HG02885 (cell line): ENCODE results near the gene ACAP3.
"Not testable (repeated sequence)": the region's sequence is repeated elsewhere in the genome, so short reads cannot be mapped to it uniquely, and the experiment has no call there.

Source experiments
- ATAC-seq: cut with Tn5 transposase; IDR thresholded peaks from one replicate; pipeline ENCODE4 v1.9.1; 2021; ENCODE audit warnings: mild to moderate bottlenecking; ENCODE audit not compliant: unreplicated experiment, poor library complexity

ACAP3 gene

DNA sequence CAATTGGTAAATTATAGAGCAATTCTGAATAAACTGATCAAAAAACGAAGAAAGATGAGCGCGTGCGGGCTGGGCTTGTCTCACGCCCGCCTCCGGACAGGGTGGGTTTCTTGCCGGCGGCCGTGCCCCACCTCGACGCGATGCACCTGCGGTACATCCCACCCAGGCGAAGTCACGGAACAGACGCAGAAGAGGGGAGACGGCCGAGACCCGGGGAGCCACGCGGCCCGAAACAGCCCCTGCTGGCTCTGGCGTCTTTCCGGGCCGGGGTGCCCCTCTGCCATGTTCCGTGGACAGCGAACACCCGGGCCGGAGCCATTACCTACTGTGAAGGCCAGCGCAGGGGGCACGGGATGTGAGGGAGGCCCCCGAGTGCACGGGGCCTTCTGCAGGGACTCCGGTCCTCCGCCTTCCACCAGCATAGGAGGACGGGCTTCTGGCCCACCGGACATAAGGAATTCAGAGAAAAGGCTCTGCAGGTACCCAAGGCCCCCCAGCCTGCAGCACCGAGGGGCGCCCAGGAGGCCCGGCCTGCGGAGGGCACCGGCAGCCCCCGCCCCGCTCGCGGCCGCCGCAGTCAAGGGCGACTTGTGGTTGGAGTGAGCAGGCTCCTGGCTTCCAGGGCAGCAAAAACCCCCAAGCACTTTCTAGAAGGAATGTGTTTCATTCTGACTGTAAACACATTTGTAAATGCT lies 53.6 kb downstream of the ACAP3 start:
- ATAC-seq = no peak

DNA sequence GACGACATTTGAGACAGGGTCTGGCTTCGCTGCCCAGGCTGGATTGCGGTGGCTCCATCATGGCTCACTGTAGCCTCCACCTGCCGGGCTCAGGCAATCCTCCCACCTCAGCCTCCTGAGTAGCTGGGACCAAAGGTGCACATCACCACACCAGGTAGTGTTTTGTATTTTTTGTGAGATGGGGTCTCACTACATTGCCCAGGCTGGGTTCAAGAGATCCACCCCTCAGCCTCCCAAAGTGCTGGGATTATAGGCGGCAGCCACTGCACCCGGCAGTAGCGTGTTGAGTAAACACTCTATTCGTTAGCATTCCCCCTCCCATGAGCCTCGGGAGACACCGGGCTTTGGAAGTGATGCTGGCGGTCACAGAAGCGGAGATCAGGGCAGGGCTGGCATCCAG lies 54.4 kb downstream of the ACAP3 start:
- ATAC-seq = no peak

- ATAC-seq = peak; percentile 48
Measured at GRCh38 chr1:1250786-1251284, 56.9 kb downstream of the ACAP3 start.

- ATAC-seq = not testable (repeated sequence)
Measured at GRCh38 chr1:1248009-1248913, 59.5 kb downstream of the ACAP3 start.

DNA sequence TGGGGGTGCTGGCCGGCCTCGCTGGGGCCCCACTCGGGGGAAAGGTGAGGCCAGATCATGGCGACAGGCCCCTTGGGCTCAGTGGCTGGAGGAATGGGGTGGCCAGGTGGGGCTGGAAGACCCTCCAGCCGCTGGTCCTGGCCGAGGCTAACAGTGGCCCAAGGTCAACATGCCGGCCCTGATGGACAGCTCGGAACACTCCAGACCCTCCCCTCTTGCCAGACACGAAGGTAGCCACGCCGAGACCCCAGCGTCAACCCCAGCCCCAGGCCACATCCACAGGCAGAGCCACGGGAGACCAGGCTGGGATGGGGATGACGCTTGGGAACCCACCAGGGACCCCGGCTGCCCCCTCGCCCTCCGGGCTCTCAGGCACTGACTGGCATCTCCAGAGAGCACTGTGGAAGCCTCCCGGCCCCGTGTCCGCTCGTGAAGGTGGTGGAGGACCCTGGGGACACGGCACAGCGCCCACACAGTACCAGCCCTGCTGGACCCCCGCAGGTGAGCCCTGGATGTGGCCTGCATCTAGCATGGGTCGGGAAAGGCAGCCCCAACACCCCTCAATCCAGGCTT lies 60.3 kb downstream of the ACAP3 start:
- no peak for ATAC-seq

DNA sequence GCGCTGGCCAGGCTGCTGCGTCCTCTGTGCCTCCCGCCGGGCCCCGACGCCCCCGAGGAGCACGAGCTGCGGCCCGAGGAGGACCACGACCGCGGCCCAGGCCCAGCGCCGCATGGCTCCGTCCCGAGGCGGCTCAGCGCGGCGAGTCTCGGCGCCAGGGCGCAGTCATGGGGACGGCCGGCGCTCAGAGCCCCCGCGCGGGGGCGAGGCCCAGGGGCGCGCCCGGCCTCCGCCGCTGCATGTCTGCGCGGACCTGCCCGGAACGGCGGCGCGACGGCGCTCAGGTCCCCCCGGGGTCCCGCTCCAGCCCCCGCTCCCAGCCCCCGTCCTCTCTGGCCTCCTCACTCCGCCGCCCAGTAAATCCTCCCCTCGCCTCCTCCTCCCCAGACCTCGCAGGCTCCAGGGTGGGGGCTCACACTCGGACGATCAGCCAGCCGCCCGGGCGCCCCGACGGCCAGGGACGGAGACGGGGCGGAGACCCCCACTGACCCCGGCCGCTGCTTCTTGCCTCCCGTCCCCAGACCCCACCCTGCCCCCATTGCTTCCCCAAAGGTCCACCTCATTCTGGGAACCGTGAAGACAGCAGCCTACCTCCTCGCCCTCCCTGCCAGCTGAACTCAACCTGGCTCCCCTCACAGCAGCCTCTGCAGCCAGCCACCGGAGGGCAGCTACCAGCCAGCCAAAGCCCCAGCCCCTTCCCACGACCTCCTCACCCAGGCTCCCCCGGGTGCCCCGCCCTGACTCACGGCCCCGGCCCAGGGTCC lies 61.0 kb downstream of the ACAP3 start, which contains the start of gene C1QTNF12:
C1QTNF12 (minus strand) TSS at position 146 of the 764 bp plus-strand sequence; CDS start at position 114, 32 bp downstream.
- ATAC-seq = no peak

GRCh38 chr1:1245817-1246576 lies 61.7 kb downstream of the ACAP3 start:
- ATAC-seq = no peak

DNA sequence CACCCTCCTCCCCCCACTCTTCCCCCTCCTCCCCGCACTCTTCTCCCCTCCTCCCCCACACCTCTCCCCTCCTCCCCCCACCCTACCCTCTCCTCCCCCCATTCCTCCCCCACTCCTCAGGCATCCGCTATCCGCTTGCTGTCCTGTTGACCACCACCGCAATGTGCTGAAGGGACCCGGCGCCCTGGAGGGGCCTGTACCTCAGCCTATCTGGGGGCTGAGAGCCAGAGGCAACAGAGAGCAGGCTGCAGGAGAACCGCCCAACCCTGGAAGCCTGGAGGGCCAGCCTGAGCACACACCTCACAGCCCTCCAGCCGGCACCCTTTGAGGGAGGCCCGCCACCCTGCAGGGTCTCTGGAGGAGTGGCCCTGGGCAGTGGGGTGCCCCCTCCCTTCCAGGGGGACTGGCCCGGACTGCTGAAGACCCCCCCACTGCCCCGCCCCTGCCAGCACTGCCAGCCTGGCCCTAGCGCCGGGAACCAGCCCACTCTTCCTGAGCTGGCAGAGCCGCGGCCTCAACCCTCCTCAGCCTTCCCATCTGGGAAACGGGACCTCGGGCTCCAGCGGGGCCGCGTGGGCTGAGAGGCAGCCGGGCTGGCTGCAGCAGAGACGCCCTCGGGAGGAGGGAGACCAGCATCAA lies 62.4 kb downstream of the ACAP3 start:
- ATAC-seq = no peak

DNA sequence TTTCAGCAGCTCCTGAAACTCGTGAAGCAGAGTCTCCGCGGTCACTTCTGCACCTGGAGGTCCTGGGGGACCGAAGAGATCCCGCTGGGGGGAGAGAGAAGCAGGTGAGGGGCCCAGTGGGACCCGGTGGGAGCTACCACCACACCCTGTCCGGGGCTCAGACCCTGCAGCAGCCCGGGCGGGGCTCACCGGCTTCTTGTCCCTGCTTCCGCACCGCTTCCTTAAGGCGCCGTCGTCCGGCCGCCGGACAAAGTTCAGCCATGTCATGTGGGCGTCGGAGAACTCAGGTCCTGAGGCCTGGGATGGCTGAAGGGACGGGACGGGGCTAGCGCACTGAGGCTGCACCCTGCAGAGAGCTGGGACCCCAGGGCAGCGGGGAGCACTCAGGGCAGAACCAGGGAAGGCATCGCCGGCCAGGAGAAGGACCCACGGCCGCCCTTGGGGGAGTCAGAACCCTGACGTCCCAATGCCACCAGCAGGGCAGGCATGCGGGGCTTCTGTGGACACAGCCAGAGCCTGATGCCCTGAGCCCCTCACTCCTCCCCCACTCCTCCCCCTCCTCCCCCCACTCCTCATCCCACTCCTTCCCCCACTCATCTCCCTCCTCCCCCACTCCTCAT lies 63.4 kb downstream of the ACAP3 start:
- no peak for ATAC-seq

DNA sequence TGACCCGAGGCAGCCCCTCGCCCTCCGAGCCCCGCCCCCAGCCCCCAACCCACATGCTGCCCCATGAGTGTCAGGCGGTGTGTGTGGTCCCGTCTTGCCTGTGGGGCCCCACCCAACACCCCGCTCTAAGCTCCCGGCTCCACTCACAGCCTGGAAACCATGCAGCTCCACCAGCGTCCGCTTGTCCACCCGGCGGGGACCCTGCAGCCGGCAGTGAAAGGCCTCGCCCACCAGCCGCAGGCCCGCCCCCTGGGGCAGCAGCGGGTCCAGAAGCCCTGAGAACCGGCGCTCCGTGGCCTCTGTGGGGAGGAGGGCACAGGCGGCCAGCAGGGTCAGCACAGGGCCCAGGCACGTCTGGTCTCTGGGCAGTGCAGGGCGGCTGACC lies 63.9 kb downstream of the ACAP3 start:
- ATAC-seq = no peak

DNA sequence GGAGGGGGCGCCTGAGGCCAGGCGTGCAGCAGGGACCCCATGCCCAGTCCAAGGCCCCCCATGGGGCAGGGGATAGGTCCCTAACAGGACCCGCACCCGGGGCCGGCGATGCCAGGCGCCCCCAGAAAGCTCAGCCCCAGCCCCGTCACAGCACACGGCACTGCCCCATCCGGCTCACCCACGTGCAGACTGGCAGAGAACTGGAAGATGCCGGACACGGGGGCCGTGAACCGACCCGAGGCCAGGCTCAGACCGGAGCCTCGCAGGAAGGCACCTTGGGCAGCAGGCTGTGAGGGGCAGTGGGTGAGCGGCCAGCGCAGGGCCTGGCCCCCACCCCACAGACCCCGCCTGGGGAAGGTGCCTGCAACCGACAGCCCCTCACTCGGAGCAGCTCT lies 64.5 kb downstream of the ACAP3 start:
- ATAC-seq = no peak

GRCh38 chr1:1242461-1243265 lies 65.1 kb downstream of the ACAP3 start:
- no peak for ATAC-seq
